HepG2 (cell line): Measurements from ENCODE around the gene TALDO1. TPM values are rescaled to one million over a fixed set of nuclear protein-coding genes. Genes with fewer than 3 reads are reported as not detected.

Experiments used
- CREB3 ChIP-seq: sonication (generic); formaldehyde crosslinking; IDR thresholded peaks from 2 replicates; pipeline ENCODE4 v1.5.0; 2020; ENCODE audit warnings: missing genetic modification reagents
- CTCF ChIP-seq: sonication (generic); formaldehyde crosslinking; IDR thresholded peaks from 2 replicates; pipeline ENCODE4 v1.5.0; 2020; ENCODE audit warnings: mild to moderate bottlenecking, missing genetic modification reagents, moderate library complexity
- DBP ChIP-seq: sonication (generic); formaldehyde crosslinking; IDR thresholded peaks from 2 replicates; pipeline ENCODE4 v1.4.0; 2020; ENCODE audit warnings: missing genetic modification reagents; ENCODE audit errors: not compliant biosample characterization
- HINFP ChIP-seq: sonication (generic); formaldehyde crosslinking; IDR thresholded peaks from 2 replicates; pipeline ENCODE4 v1.4.0; 2020; ENCODE audit warnings: low read depth, mild to moderate bottlenecking, missing genetic modification reagents
- KLF9 ChIP-seq: IDR thresholded peaks from 2 replicates; pipeline ENCODE4 v1.6.1; 2016; ENCODE audit warnings: low read depth
- NONO ChIP-seq, 2 experiments: fragments of 450-650 bp in 1 of 2; sonication (generic) in 1 of 2; formaldehyde crosslinking in 1 of 2; IDR thresholded peaks in 1 of 2; conservative IDR thresholded peaks in 1 of 2; 2 replicates each; pipeline versions ENCODE4 v1.6.1 to v1.8.0; 2017 to 2022; ENCODE audit warnings: mild to moderate bottlenecking in 1 of 2, missing genetic modification reagents in 1 of 2, moderate library complexity in 1 of 2
- TEAD3 ChIP-seq: optimal IDR thresholded peaks from 2 replicates; pipeline ENCODE3; 2016; ENCODE audit warnings: borderline replicate concordance
- ZBTB14 ChIP-seq: sonication (generic); formaldehyde crosslinking; IDR thresholded peaks from 2 replicates; pipeline ENCODE4 v1.4.0; 2020; ENCODE audit warnings: missing genetic modification reagents
- ZBTB34 ChIP-seq: sonication (generic); formaldehyde crosslinking; IDR thresholded peaks from 2 replicates; pipeline ENCODE4 v1.8.0; 2022; ENCODE audit warnings: mild to moderate bottlenecking, missing genetic modification reagents
- ZBTB43 ChIP-seq: sonication (generic); formaldehyde crosslinking; conservative IDR thresholded peaks from 2 replicates; pipeline ENCODE4 v1.4.0; 2020; ENCODE audit warnings: missing genetic modification reagents
- ZMAT3 ChIP-seq: sonication (generic); formaldehyde crosslinking; conservative IDR thresholded peaks from 2 replicates; pipeline ENCODE4 v1.7.0; 2021; ENCODE audit warnings: missing genetic modification reagents
- ZNF143 ChIP-seq: sonication (generic); formaldehyde crosslinking; IDR thresholded peaks from 2 replicates; pipeline ENCODE4 v1.4.0; 2020; ENCODE audit warnings: missing genetic modification reagents
- ZNF317 ChIP-seq: sonication (generic); formaldehyde crosslinking; IDR thresholded peaks from 2 replicates; pipeline ENCODE4 v1.5.0; 2020; ENCODE audit warnings: mild to moderate bottlenecking, missing genetic modification reagents
- ZNF431 ChIP-seq: sonication (generic); formaldehyde crosslinking; IDR thresholded peaks from 2 replicates; pipeline ENCODE4 v1.9.0; 2022; ENCODE audit warnings: missing genetic modification reagents, low read depth, mild to moderate bottlenecking, borderline replicate concordance
- ZNF639 ChIP-seq: conservative IDR thresholded peaks from 2 replicates; pipeline ENCODE4 v1.6.1; 2018; ENCODE audit warnings: missing genetic modification reagents
- ZNF709 ChIP-seq: sonication (generic); formaldehyde crosslinking; IDR thresholded peaks from 2 replicates; pipeline ENCODE4 v1.5.0; 2020; ENCODE audit warnings: mild to moderate bottlenecking, missing genetic modification reagents
- polyA plus RNA-seq, 8 experiments: library from polyadenylated mRNA; depleted of rRNA in 3 of 8; stranded (reverse) in 7 of 8; unstranded in 1 of 8; fragments of >200 nt; fragmentation: Illumina TruSeq in 4 of 8; extraction: Trizol in 4 of 8; gene quantifications; 2 replicates each; pipeline versions ENCODE4 v1.2.1 to v1.2.3, GENCODE V29; 2011 to 2016; ENCODE audit warnings: low read depth in 4 of 8, missing spikeins in 1 of 8, mixed read lengths in 1 of 8; ENCODE audit not compliant: insufficient read depth in 1 of 8
- total RNA-seq, 5 experiments: library from RNA; depleted of rRNA; stranded (reverse); fragments of >200 nt; fragmentation: Illumina TruSeq; extraction: Trizol; gene quantifications; 2 replicates each; pipeline ENCODE4 v1.2.3, GENCODE V29; 2016; ENCODE audit warnings: low read depth in 1 of 5

The TALDO1 gene
- total and polyA plus RNA-seq, 2 of the 13 experiments (the other 11 are each of a cell fraction or from before 2014, with no cell fraction given): 107 to 240 TPM

GRCh38 chr11:704781-705645 is 42.3 kb upstream of the TALDO1 start (continued):
- TF ChIP-seq ZMAT3 (peak; percentile 52; the same call in 1 of the 2 replicates), ZNF431 (peak; percentile 57; the same call in 1 of the 2 replicates), NONO (IDR thresholded peaks at IDR 0.05) (no peak), NONO (CRISPR knock-in tag; conservative IDR thresholded peaks at IDR 0.05) (peak; percentile 40), ZBTB43 (CRISPR knock-in tag) (peak; percentile 76; the same call in 1 of the 2 replicates), ZBTB14 (CRISPR knock-in tag) (0 out of 2 replicates have a peak, but pooled peaks have one; percentile 31), CTCF (CRISPR knock-in tag) (peak; percentile 54), ZNF709 (CRISPR knock-in tag) (peak; percentile 97), TEAD3 (CRISPR knock-in tag) (peak; percentile 85), KLF9 (CRISPR knock-in tag) (peak; percentile 82; the same call in 1 of the 2 replicates), ZNF317 (peak; percentile 53; the same call in 1 of the 2 replicates), DBP (peak; percentile 68), ZNF143 (peak; percentile 63), HINFP (no peak; the same call in 1 of the 2 replicates), ZBTB34 (CRISPR knock-in tag) (peak; percentile 30; the same call in 1 of the 2 replicates), CREB3 (CRISPR knock-in tag) (peak; percentile 79; the same call in 1 of the 2 replicates), ZNF639 (peak; percentile 66; the same call in 1 of the 2 replicates)
